Neutrophil (primary cell): ENCODE measurements around the gene EPB41L1.

Source experiments
- H3K27ac ChIP-seq: fragments of 200-600 bp; sonication (generic); 2 replicates; pipeline ENCODE4 v1.5.1; 2016; ENCODE audit warnings: mild to moderate bottlenecking, moderate library complexity
- H3K27me3 ChIP-seq: fragments of 200-600 bp; sonication (generic); 2 replicates; pipeline ENCODE4 v1.6.0; 2016; ENCODE audit warnings: mild to moderate bottlenecking
- H3K36me3 ChIP-seq: fragments of 200-600 bp; sonication (generic); 2 replicates; pipeline ENCODE4 v1.5.1; 2017
- H3K4me1 ChIP-seq, 2 experiments: fragments of 200-600 bp in 1 of 2; sonication (generic) in 1 of 2; 1 replicate in 1 of 2; 2 replicates in 1 of 2; pipeline versions ENCODE4 v1.5.1 to v1.6.1; 2013 to 2016; ENCODE audit warnings: low read depth in 1 of 2, low read length in 1 of 2, mild to moderate bottlenecking in 1 of 2, moderate library complexity in 1 of 2; ENCODE audit not compliant: control insufficient read depth in 1 of 2, insufficient read depth in 1 of 2
- H3K4me3 ChIP-seq, 2 experiments: fragments of 200-600 bp in 1 of 2; sonication (generic) in 1 of 2; 1 replicate in 1 of 2; 2 replicates in 1 of 2; pipeline ENCODE4 v1.5.1; 2013 to 2016; ENCODE audit warnings: low read depth in 1 of 2, low read length in 1 of 2, mild to moderate bottlenecking in 1 of 2, moderate library complexity in 1 of 2
- H3K9me3 ChIP-seq: fragments of 200-600 bp; sonication (generic); 2 replicates; pipeline ENCODE4 v1.5.1; 2016
- CTCF ChIP-seq: fragments of 200-600 bp; sonication (generic); IDR thresholded peaks from 2 replicates; pipeline ENCODE4 v1.5.1; 2016; ENCODE audit warnings: antibody characterized with exemption

Gene EPB41L1

GRCh38 chr20:36228770-36229169, 74.2 kb downstream of the EPB41L1 start:
- no peaks in the 10 kb centered on the region for H3K27me3 ChIP-seq
- no peaks in the 10 kb centered on the region for H3K36me3 ChIP-seq
- no peak overlapping the region for H3K4me3 ChIP-seq
- no peaks in the 10 kb centered on the region for H3K9me3 ChIP-seq
- TF ChIP-seq CTCF = no peak
- H3K27ac ChIP-seq = no peak overlapping the region
- peaks cover 0 to 6% of the 10 kb centered on the region in 2 experiments for H3K4me1 ChIP-seq

GRCh38 chr20:36230019-36230418, 75.5 kb downstream of the EPB41L1 start:
- Histone ChIP-seq H3K9me3 (no peaks in the 10 kb centered on the region), H3K4me1 (peaks cover 0 to 6% of the 10 kb centered on the region in 2 experiments), H3K27ac (no peak overlapping the region), H3K27me3 (no peaks in the 10 kb centered on the region), H3K4me3 (no peak overlapping the region), H3K36me3 (no peaks in the 10 kb centered on the region)
- no peak for TF ChIP-seq CTCF

- no peak for TF ChIP-seq CTCF
- Histone ChIP-seq H3K27me3 (no peaks in the 10 kb centered on the region), H3K27ac (no peak overlapping the region), H3K4me3 (no peak overlapping the region), H3K9me3 (no peaks in the 10 kb centered on the region), H3K36me3 (no peaks in the 10 kb centered on the region), H3K4me1 (peaks cover under 1 to 11% of the 10 kb centered on the region in 2 experiments)
These were observed 76.8 kb downstream of the EPB41L1 start for GRCh38 chr20:36231331-36231730.

GRCh38 chr20:36234771-36235320, 80.3 kb downstream of the EPB41L1 start:
- no peak for TF ChIP-seq CTCF
- Histone ChIP-seq H3K27ac (no peak overlapping the region), H3K36me3 (peaks cover 3% of the 10 kb centered on the region), H3K4me1 (peaks cover 12 to 15% of the 10 kb centered on the region in 2 experiments), H3K4me3 (no peak overlapping the region), H3K27me3 (no peaks in the 10 kb centered on the region), H3K9me3 (no peaks in the 10 kb centered on the region)

- Histone ChIP-seq H3K9me3 (no peaks in the 10 kb centered on the region), H3K27me3 (no peaks in the 10 kb centered on the region), H3K27ac (peak within 1 kb of the TSS; percentile 32), H3K4me1 (peaks cover 12 to 15% of the 10 kb centered on the region in 2 experiments), H3K4me3 (peak within 1 kb of the TSS; percentile 68 to 70), H3K36me3 (peaks cover 15% of the 10 kb centered on the region)
- no peak for TF ChIP-seq CTCF
These were observed 81.6 kb downstream of the EPB41L1 start, which contains the start of gene AAR2 for GRCh38 chr20:36235892-36236785. Gene AAR2, plus strand, starts transcription at chr20:36236478. Its CDS starts 3,391 bp downstream, at chr20:36239869.
